GOT3 (cell line): ENCODE measurements around the gene NCKAP5L.

Experiments
- DNase-seq: peaks from one replicate; lab custom pipeline; 2025; ENCODE audit warnings: mixed read lengths; lab: John Stamatoyannopoulos, UW

Gene NCKAP5L

GRCh38 chr12:49823350-49823749, 4.9 kb downstream of the NCKAP5L start:
- DNase-seq: no peak

DNA sequence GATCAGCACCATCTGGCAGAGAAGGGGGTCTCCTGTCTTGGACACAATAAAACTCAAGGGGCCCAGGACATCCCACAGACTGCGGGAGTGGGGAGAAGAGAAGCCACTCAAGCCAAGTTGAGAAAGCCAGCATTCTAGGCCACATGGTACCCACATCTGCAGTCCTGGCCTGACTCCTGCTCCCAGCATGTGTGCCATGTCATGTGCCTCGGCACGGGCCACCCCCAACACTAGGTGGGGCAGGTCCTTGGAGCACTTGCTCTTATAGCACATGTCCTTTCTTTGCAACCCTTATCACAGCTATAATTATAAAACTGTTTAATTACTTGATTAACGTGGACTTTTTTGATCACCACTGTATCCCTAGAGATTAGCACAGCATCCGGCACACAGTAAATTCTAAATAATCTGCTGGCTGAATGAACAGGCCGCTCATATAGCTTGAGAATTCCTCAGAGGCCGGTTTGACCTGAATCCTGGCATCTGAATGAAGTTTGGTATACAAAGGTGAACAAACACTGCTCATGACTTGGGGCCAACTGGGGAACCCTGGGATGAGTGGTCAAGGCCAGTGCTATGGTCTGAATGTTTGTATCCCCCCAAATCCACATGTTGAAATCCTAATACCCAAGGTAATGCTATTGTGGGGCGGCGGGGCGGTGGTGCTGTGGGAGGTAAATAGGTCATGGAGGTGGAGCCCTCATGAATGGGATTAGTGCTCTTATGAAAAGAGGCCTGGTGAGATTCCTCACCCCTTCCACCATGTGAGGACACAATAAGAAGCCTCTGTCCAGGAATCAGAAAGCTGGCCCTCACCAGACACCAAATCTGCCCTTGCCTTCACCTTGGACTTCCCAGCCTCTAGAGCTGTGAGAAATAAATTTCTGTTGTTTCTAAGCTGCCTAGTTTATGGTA, 6.6 kb downstream of the NCKAP5L start:
- no peak for DNase-seq

DNA sequence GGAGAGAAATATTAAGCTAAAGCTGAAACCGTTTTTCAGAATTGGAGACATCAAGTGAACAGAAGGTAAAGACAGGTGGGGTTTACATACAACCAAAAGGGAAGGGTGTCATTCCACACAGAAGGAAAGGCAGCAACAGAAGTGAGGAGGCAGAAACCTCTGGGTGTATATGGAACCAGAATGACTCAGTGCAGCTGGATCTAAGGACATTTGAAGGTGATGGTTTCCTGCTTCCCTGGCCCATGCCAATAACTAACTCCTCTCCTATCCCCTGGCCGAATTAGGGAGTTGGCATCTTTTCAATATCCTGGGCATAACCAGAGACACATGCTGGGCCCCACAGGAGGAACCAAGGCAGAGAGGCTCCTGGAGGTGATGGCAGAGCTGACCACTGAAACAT, 8.4 kb downstream of the NCKAP5L start:
- DNase-seq: no peak

- no peak for DNase-seq
Measured at GRCh38 chr12:49818241-49818895, 9.8 kb downstream of the NCKAP5L start.

DNA sequence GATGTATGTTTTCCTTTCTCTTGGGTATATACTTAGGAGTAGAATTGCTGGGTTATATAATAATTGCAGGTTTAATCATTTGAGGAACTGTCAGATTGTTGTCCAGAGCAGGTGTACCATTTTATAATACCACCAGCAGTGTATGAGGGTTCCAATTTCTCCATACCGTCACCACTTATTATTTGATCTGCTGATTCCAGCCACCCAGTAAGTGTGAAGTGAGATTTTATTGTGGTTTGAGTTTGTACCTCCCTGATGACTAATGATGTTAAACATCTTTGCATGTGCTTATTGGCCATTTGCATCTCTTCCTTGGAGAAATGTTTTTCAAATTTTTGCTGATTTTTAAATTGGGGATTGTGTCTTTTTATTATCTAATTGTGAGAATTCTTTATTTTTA, 15.1 kb downstream of the NCKAP5L start:
- no peak for DNase-seq

DNA sequence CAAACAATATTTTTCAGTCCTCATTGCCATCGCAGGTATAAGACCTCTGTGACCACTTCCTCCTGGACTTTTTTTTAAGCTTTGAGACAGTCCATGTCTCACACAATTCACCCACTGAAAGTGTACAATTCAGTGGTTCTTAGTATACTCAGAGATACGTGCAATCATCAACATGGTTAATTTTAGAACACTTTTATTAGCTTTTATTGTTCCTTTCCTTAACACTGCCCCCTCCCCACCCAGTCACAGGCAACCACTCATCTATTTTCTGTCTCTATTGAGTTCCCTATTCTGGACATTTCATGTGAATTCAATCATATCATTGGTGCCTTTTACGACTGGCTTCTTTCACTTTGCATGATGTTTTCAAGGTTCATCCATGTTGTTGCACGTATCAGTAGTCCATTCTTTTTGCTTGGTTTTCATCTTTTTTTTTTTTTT, 16.2 kb downstream of the NCKAP5L start:
- no peak for DNase-seq

DNA sequence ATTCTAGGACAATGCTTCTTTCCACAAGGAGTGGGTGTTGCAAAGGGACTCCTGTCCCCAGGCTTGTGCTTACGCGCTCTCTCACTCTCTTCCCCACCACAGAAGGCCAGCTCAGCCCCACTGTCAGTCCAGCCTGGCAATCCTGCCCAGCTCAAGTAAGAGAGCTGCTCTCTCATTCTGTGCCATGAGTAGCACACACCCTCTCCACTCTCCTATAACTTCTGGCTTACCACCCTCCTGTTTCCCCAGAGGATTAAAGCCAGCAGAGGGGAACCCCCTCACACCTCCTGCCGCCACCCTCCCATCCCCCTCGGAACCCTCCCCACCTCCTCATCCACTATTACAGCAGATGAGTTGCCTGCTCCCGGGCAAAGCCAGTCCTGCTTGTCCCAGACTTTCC, 17.1 kb downstream of the NCKAP5L start:
- no peak for DNase-seq

DNA sequence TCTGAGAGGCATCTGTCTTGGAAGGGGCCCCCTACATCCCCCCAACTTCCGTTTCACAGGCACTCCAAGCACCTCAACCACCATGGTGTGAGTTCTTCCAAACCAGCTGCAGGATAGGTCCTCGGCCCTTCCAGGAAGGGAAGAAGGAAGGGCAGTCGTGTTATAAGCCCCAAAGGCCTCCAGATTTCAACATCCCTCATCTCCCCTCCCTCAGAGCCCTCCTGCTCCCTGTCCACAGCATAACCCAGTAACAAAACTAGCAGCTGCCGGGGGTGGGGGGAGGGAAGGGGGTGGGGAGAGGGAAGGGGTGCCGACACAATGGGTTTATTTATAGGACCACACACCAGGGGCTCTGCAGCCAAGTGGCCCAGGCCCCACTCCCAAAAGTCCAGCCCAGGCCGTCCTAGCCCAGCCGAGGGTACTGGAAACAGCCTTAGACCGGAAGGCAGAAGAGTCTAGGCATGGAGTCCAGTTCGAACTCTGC, 18.3 kb downstream of the NCKAP5L start:
- DNase-seq: no peak

DNA sequence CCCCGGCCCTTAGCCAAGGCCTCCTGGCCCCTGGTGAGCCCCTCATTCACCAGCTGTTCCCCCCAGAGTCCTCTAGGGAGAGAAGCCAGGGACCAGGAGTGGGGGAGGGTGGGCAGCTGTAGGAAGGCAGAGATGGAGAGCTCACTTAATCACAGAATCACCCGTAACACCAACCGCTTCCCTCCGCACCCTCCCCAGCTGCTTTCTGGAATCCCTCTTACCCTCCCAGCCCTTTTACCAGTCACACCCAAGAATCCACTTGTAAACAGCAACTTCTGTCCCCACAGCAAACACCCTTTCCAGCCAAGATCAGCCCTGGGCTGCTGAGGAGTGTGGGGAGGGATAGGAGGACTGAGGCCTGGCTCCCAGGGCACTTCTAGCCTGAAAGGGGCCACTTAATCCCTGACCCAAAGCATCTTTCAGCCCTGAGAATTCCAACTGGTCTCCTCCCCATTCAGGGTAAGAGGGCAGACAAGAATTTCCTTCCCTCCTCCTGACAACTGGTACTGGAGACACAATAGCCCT, 18.8 kb downstream of the NCKAP5L start:
- no peak for DNase-seq

DNA sequence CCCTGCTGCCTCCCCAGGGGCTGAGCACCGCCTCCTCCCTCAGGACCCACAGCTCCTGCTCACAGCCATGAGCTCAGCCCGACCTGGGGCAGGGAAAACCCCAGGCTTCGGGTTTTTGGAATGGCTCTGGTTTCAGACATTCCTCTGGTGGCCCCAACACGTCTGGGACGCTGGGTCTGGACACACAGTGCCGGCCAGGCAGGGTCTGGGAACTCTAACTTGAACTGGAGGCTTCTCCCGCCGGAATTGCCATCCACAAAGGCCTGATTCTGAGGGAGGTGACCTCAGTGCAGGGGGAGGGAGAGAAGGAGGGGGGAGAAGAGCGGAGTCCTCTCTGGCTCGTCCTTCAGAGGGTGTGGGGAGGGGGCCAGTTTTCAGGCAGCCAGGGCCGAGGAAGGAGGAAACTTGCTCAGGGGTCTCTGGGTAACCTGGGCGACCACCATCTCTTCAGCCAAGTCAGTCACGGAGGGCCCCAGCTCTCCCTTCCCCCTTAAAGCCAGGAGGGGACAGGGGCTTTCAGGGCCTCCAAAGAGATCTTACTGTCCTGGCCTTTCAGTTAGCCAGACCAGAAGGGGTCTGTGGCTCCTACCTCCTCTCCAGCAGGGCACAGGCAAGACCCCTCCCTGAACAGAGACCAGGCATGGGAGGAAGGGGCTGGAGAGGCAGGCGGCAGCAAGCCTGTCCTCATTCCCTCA, 19.4 kb downstream of the NCKAP5L start:
- no peak for DNase-seq

- no peak for DNase-seq
Measured at GRCh38 chr12:49807991-49808580, 20.1 kb downstream of the NCKAP5L start.

DNA sequence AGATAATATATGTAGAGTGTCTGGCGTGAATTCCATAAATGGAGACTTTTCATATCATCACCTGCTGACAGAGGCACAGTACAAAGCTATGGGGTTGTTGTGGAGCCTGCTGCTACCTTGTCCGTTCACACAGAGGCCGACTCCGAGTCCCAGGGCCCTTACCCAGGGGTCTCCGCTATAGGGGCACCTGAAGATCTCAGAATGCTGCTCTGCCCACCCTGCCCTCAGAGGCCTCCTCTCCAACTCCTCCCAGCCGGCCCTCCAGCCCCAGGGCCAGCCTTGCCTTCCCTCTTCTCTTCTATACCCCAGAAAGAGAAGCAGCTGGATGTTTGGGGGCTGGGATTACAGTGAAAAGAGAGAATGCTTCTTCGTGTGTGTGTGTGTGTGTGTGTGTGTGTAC, 21.3 kb downstream of the NCKAP5L start:
- DNase-seq: no peak

GRCh38 chr12:49806321-49806813, 21.8 kb downstream of the NCKAP5L start:
- DNase-seq: no peak

DNA sequence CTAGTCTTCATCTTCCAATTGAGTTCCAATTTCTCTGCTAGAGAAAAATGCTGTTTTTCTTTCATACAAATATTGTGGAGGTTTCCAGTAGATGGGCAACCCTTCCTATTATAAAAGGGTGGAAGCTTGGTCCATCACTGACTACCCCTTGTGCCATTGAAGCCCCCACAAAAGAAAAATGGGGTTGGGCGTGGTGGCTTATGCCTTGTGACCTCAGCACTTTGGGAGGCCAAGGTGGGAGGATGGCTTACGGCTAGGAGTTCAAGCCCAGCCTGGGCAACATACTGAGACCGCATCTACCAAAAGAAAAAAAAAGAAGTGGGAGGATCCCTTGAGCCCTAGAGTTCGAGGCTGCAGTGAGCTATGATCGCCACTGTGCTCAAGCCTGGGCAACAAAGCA, 22.8 kb downstream of the NCKAP5L start:
- DNase-seq: no peak

DNA sequence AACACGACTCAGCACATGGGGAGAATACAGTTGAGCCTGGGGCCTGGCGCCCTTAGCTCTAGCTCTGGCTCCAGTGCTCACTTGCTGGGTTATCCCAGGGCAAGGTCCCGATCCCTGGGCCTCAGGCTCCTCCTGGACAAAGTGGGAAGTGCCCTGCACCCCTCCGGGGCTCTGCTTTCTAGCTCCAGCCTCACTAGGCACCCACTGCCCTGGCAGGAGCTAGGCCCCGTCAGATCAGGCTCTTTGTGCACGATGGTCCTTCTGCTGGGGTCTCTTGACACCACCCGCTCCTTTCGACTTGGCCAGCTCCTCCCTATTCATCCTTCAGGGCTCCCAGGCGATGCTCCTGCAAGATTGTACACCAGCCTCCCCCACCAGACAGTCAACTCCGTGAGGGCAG, 23.4 kb downstream of the NCKAP5L start:
- DNase-seq: no peak

GRCh38 chr12:49803693-49804450, 24.3 kb downstream of the NCKAP5L start:
- no peak for DNase-seq

DNA sequence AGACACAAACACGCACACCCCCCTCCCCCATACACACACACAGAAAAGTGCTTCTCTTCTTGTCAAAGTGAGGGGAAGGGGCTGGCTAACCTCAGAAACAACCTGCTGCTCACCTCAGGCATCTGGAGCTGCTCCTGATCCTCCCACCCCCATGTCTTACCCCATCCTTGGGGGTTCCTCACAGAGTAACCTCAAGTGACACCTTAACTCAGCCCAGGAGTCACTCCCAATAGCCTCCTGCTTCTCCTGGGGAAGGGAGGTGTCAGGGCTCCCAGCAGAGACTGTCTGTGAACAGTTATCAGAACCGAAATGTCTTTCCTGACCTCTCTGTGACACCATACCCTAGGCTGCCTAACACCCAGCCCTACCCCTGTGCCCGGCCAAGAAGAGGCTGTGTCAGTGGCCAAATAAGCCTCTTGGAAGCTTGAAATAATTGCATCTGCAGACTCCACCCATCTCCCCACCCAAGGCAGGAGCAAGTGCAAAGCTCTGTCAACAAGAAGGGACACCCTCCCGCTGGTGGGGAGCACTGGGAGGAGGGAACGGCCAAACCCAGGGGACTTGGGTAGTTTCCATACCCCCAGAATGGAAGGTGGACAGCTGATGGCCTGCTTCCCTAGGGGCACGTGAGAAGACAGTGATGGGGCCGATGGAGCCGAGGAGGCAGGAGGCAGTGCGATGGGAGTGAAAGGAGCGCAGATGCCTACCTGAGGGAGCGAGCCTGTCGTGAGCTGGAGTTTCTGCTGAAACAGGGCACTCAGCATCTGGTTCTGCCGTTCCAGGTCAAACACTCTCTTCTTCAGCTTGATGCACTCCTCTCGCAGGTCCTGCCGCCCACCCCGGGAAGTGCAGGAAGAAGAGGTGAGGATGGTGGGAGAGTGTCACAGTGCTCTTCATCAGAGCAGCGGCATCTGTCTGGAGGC, 26.8 kb downstream of the NCKAP5L start:
- DNase-seq: no peak

DNA sequence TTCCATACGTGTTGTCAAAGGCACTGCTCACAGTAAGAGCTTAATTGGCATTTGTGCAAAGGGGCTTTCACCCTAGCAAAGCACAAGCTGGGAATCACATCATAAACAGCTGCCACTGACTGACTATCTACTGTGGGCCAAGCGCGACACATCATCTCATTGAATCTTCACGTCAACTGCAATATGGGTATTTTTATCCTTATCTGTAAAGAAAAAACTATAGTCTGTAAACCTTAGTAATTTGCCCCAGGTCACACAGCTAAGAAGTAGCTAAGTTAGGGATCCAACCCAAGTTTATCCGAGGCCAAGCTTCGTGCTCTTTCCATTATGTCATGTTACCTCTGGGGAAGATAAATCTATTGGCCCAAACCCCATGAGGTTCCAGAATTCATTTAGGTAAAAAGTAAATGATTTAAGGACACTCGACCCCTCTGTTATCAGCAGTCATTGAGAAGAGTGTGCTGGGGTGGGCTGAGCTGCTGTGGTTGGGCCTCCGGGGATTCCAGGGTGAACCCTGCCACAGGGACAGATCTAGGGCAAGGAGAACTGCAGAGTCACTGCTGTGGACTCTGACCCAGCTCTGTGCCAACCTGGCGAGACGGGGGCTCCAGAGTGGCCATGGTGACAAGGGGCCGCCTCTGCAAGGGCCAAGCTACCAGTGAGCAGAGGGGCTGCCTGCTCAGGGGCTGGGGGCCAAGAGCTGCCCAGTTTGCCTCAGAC, 27.6 kb downstream of the NCKAP5L start:
- no peak for DNase-seq

DNA sequence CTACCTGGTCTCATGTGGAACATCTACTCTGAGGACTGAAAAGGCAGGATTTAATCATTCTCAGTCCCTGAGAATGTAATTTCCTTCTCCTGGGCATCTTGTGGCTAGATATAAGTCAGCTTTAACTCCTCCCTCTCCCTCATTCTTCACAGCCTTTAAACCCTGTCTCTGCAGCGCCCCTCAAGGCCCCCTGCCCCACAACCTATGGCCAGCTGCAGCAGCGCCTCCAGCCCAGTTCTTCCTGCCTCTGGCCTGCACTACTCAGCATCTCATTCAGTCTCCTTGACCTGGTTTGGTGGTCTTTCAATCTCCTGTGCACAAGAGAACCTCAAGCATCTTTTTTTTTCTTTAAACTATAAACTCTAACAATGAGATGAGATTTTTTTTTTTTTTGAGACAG, 29.3 kb downstream of the NCKAP5L start:
- no peak for DNase-seq
